Activated T-cell treated with anti-CD3 and anti-CD28 coated beads, Interleukin-2, amount 50 U/mL, for 1 hour (primary cell): ENCODE results near the gene CDR2.
"Not testable (repeated sequence)": the region's sequence is repeated elsewhere in the genome, so short reads cannot be mapped to it uniquely, and the experiment has no call there.

Experiments used
- DNase-seq: peaks from one replicate; pipeline ENCODE4 v3.0.0-alpha.2; 2020

The CDR2 gene

GRCh38 chr16:22375117-22375962, 921 bp upstream of the CDR2 start:
- no peak for DNase-seq

GRCh38 chr16:22373662-22374310, 633 bp downstream of the CDR2 start:
- peak; percentile 59 for DNase-seq

GRCh38 chr16:22372882-22373661, 1.3 kb downstream of the CDR2 start:
- DNase-seq: no peak

GRCh38 chr16:22370038-22370820, 4.2 kb downstream of the CDR2 start:
- no peak for DNase-seq

GRCh38 chr16:22369221-22369811, 5.1 kb downstream of the CDR2 start:
- no peak for DNase-seq

GRCh38 chr16:22368200-22368826, 6.1 kb downstream of the CDR2 start:
- DNase-seq: not testable (repeated sequence)

GRCh38 chr16:22366889-22367288, 7.5 kb downstream of the CDR2 start:
- no peak for DNase-seq

GRCh38 chr16:22366371-22366770, 8.0 kb downstream of the CDR2 start:
- no peak for DNase-seq

- DNase-seq: no peak
Observed at GRCh38 chr16:22364241-22364640, 10.2 kb downstream of the CDR2 start.

GRCh38 chr16:22360963-22361659, 13.3 kb downstream of the CDR2 start:
- DNase-seq: no peak

- DNase-seq: no peak
Observed at GRCh38 chr16:22359679-22360078, 14.7 kb downstream of the CDR2 start.

GRCh38 chr16:22358000-22358399, 16.4 kb downstream of the CDR2 start:
- DNase-seq: no peak

GRCh38 chr16:22357635-22357971, 16.8 kb downstream of the CDR2 start:
- DNase-seq: no peak

GRCh38 chr16:22356930-22357634, 17.3 kb downstream of the CDR2 start:
- no peak for DNase-seq

GRCh38 chr16:22355487-22355908, 18.9 kb downstream of the CDR2 start:
- no peak for DNase-seq

- no peak for DNase-seq
Observed at GRCh38 chr16:22353933-22354541, 20.4 kb downstream of the CDR2 start.

GRCh38 chr16:22353191-22353919, 21.1 kb downstream of the CDR2 start:
- DNase-seq: no peak

GRCh38 chr16:22352723-22353122, 21.7 kb downstream of the CDR2 start:
- no peak for DNase-seq

- DNase-seq: no peak
Observed at GRCh38 chr16:22352140-22352539, 22.3 kb downstream of the CDR2 start.
